Right forelimb (tissue), 1 donor: ENCODE results near the gene TTC34.
"Not testable (repeated sequence)": the region's sequence is repeated elsewhere in the genome, so short reads cannot be mapped to it uniquely, and the experiment has no call there.

Source experiments
- DNase-seq: peaks from one replicate; pipeline ENCODE4 v3.0.0-alpha.2; 2018

The TTC34 gene

DNA sequence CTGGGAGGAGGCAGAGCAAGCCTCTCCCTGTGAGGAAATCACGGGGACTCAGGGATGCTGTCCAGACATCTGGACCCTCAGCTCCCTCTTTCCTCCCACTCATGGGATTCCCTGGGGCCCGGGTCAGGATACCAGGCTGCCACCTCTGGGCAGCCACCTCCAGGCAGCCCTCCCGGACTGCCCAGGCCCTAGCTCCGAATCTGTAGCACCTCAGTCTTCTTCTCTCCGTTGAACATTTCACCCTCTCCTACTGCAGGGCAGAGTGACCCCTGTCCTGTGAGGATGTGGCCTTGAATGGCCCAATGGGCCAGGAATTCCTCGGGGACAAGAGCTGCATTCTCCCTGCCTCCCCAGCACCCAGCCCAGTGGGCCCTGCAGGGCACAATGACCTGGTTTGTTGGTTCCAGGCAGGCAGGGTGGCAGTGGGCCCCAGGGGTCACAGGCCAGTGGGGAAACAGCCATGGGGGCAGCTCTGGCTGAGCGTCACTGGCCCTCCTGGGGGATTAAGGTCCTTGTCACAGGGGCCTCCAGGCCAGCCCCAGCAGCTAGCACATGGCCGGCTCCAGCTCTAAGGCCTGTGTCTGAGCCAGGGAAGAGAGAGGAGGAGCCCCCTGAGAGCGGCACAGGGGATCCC, 9.5 kb upstream of the TTC34 start:
- no peak for DNase-seq

GRCh38 chr1:2810281-2810680, 8.8 kb upstream of the TTC34 start:
- no peak for DNase-seq

DNA sequence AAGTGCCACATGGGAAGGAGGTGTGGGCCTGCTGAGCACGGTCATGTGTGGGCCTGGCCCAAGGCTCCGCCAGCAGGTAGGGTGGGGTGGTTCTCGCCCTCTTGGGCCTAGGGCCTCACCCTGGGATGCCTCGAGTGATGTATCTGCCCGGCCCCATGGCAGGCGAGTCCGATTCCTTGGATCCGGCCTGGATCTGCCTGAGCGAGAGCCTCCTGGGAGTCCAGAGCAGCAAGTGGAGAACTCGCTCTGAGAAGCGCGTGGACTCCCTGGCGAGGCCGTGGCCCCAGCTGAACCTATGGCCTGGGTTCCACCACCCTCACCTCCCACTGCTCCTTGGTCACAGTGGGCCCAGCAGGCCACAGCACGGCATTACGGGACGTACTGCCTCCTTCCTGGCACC, 8.2 kb upstream of the TTC34 start:
- DNase-seq = no peak

- DNase-seq = no peak
Measured at GRCh38 chr1:2808831-2809605, 7.5 kb upstream of the TTC34 start.

DNA sequence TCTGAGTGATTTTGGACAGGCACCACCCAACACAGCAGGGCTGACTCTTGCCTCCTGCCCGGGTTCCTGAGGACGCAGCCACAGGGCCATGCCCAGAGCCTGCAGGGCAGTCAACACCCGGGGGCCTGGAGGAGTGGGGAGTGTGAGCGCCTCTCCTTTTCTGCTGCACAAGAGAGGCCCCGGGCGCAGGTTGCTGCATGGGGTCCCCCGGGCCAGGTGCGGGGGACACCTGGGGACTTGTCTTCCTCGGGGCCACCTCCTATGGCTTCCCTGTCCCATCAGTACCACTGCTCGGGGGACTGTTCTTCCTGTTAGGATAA, 6.9 kb upstream of the TTC34 start:
- DNase-seq = no peak

DNA sequence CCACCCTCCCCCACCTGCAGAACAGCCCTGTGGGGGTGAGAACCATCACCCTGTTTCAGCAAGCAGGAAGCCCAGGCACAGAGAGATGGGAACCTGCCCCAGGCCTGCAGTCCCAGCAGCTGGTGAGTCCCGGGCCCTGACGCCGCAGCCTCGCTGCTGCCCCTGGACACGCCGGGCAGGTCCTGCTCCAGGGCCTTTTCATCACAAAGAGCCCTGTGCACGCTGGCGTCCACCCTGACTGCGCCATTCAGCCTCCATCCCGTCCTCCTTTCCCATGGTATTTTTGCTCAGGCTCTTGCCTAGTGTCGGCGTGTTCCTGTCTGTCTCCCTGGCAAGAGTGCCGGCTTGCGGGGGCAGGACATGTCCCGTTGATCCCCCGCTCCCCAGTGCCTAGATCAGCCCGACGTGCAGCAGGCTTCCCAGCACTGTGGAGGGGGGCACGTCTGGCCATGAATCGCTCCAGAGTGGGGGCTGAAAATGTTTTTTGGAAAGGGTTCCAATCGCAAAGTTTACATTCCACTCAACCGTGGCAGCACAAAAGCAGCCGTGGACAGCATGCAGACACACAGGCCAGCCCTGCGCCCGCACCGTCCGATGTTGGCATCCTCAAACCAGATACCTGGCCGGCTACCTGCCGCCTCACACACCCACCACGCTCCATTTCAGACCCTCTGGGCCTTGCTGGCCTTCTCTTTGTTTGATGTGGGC, 6.3 kb upstream of the TTC34 start:
- no peak for DNase-seq

DNA sequence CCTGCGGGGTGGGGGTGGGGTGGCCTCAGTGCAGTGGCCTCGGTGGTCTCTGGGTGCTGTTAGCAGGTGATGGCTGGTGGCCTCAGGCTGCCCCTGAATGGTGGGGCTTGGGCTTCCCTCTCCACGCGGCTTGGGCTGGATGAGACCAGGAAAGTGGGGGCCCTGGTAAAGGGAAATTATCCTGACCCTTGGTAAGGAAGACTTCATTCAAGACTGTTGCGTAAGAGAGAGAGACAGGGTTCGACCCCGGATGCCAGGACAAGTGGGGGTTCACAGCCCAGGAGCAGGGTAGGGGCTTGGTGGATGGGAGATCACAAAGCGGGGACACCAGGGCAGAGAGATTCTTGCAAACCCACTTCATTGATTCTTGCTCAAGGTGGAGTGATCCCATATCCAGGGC, 5.5 kb upstream of the TTC34 start:
- DNase-seq = no peak

DNA sequence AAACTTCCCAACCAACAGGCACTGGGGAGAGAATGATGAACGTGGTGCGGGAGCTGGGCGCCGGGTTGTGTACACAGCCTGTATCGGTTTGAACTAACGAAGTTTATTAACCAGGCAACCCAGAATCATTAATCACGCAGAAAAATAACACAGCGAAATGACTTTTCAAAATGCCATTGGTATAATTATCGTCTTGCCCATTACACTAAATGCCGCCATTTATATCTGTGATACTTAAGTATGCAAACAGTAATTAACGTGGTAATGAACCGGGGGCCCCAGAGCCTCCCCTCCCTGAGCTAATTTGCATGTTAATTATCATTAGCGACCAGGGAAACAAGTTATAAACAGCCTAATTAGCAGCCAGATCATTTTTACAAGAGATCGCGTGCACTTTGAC, 5.1 kb upstream of the TTC34 start:
- no peak for DNase-seq

DNA sequence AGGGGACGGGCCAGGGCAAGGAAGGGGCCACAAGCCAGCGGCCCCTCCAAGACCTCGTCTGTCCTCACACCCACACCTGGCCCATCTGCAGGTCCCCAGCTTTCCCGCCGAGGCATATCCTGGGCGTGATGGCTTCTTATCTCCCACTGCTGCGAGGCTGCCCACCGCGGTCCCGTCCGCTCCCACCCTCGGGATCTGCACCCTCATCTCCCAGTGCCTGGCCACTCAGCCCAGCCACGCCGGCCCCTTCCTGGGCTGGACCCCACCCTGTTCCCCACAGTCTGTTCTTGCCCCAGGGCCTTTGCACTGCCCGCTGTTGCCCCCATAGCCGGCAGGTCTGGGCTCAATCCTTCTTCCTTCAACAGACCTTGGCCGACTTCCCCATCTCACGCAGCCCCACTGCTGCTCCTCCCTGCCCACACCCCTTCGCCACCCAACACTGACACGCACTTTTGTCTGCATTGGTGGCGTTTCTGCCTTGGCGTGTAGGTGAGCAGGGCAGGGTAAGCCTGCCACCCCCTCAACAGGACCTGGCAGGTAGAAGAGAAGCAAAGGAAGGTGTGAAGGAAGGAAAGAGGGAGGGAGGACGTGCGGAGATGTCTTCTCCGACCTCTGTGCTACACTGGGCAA, 4.4 kb upstream of the TTC34 start:
- DNase-seq = no peak

DNA sequence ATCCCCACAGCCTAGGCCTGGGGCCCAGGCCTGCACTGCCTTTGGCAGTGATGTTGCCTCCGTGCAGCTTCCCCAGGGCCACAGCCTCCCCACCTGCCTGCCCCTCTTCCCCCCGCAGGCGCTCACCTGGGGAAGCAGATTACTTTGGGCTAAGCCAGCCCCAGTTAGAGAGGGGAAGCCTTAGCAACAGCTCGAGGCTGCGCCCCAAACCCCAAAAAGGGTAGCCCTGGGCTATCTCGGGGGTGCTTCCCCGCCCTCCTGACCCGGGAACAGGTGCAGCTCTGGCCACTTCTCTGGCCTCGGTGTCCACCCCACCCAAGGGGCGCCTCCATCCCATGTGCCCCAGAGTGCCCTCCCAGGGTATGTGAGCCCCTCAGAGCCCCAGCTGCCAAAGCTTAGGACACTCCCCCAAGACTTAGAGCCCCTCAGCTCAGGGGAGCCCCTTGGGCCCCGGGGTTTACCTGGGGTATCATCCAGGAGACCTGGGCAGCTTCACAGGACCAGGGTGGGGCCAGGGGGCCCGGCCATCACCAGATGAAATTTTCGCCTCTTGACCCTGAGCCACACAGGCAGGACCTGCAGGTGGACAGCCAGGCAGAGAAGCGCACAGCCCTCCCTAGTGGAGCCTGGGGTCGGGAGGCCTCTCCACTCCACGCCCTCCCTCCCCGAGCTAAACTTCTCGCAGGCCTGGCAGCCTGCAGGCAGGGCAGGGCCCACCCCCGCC, 3.3 kb upstream of the TTC34 start:
- DNase-seq = no peak

DNA sequence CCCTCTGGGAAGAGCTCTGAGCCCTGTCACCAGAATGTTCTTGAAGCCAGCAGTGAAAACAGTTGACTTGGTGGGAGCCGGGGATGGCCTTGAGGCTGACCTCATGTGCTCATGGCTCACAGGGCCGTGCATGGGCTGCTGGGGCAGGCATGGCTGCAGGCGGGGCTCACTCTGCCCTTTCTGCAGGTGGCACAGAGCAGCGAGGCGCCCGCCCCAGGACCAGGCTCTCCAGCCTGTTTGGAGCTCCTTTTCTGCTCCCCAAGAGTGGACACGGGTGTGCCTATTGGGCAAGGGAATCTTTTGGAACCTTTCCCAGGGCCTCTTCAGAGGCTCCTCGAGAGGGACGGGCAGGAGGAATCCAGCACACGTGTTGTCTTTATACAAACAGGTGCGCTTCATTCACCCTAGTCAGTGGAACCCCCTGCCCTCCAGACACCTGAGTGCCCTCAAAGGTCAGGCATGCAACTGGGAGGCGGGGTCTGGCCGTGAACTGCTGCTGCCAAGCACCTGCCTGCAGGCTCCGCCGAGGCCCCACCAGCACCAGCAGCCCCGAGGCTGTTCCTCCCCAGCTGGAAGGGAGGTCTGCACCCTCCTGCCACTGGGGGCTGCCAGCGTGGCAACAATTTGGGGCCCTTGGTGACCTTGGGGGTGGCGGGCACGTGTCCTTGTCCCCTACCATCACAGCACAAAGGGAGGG, 2.6 kb upstream of the TTC34 start:
- no peak for DNase-seq

DNA sequence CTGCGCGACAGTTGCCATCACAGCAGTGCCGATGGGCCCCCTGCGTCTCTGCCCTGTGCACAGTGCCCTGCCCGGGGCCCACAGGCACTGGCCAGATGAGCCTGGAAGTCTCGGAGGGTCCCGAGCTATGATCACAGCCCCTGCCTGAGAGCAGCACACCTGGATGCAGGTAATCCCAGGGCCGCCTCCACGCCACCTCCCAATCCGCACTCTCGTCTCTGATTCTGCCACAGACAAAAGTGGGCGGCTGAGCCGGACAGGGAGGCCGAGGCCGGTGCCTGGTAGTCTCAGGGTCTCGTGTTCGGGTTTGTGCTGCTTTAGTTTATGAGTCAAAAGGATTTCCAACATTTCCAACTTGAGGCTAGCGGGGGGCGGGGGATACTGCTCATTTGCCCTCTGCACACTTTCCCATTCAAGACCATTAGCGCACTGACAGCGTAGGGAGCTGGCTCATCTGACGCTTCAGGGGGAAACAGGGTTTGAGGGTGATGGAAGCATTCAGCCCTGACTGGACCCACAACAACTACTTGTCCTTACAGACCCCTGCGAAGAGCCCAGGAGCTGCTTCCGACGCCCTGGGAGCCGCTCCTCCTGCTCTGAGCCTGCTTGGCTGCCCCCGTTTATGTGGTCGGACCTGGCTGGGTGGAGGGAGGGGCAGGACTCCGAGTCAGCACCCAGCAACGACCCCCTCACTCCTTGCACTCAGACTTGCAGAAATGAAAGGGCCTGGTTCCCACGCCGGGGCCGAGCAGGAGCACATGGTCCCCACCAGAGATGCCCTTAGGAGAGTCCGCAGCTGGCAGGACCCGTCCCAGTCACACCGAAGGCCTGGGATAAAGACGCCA, 1.8 kb upstream of the TTC34 start:
- DNase-seq = no peak

- DNase-seq = no peak
Measured at GRCh38 chr1:2802421-2802961, 998 bp upstream of the TTC34 start.

DNA sequence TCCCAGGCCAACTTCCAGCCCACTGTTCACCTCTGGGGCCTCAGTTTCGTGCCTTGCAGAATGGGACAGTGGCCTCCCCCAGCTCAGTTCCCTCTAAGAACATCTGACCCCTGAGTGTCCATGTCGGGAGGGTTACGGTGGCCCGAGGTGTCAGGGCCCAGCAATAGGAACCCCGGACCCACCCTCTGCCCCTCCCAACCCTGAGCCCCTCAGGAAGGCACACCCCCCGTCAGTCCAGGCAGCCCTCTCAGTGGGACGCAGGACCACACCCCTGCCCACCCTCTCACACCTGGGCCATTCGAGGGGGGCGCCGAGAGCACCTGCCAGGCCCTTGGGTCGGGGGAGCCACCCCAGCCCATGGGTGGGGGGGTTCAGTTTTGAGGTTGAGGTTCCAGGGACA, 447 bp downstream of the TTC34 start:
- DNase-seq = no peak

DNA sequence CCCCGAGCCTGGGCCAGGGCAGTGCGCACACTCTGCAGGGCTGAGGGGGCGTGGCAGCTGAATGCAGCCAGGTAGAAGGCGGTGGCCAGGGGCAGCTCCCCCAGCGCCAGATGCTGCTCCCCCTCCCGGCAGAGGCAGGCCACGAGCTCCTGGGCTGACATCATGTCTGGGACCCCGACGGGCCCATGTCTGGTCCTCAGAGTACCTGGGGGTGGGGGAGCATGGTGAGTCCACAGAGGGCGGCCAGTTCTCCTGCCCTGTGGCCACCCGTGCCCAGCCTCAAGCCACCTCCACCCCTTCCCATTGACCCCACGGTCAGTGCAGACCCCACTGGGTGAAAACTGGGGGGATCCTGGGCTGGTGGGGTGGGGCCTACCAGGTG, 838 bp downstream of the TTC34 start:
- no peak for DNase-seq

DNA sequence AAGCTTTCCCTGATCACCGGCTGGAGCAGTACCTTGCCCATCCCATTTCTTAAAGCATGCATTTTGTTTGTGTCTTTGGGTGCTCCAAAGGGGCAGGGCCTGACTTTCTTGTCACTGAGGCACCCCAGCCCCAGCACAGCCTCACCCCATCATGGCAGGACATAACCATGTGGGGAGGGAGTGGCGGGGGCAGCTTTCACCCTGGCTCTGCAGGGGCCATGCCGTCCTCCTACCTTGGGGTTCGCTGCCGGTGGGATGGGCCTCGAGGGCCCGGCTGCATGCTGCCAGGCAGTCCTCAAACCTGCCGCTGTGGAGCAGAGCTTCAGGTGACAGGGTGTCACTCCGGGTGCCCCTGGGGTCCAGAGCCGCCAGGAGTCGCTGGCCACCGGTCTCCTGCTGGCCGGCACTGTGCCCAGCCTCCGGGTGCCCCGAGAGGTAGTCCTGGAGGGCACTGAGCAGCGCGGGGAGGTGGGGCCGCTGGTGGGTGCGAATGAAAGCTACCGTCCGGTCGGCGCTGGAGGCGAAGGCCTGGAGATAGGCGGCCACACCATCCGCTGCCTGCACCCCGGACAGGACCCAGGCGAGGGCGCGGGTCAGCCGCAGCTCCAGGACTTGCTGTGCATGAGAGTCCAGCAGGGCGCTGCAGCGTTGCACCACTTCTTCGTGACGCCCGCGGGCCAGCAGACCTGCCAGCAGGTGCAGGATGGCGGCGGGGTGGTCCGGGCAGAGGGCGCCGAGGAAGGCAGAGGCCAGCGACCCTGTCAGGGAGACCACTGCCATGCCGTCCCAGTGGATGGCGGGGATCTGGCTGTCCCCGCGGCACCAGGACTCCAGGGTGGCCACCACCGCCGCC, 1.5 kb downstream of the TTC34 start:
- no peak for DNase-seq

GRCh38 chr1:2798958-2799357, 2.5 kb downstream of the TTC34 start:
- not testable (repeated sequence) for DNase-seq

- no peak for DNase-seq
Measured at GRCh38 chr1:2797741-2798016, 3.8 kb downstream of the TTC34 start.

DNA sequence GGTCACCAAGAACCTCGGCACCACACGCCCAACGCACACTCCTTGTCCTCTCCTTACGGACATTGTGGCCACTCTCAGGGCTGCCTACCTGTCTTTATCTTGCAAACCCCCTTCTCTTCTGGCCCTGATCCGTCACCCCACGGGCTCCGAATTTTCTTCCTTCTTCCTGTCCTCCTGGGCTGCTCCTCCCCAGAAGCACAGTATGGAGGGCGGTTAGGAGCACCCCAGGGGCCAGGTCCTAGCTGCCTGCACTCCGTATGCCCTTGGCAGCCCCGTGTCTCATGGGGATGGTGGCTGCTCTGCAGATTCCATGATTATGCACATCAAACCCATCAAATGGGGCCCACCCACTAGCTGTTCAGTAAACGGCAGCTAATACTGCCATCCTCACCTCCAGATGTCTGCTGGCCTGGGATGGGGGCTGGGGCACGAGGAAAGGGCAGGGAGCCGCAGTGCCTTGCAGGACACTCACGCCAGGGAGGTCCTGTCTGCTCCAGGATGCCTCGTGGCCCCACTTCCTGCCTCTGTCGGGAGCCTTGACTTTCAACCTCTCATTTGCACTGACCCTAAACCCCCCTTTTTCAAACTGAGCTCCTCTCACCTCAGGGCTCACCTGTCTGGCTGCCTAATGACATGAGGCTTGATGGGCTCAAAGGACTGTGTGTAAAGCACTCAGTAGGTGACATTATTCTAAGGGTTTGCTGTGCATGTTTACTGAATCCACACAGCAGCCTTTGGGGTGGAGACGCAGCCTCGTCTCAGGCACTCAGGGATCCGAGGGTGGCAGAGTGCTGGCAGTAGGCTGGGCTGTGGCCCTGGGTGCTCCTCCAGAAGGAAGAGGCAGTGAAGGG, 4.4 kb downstream of the TTC34 start:
- no peak for DNase-seq

- DNase-seq = peak; percentile 9
Measured at GRCh38 chr1:2795926-2796325, 5.6 kb downstream of the TTC34 start.
